HCT116 (cell line): ENCODE data around the gene PRSS2.

Experiments used
- CTCF ChIP-seq, 3 experiments: fragments of 200-600 bp in 1 of 3; sonication (generic) in 1 of 3; IDR thresholded peaks in 2 of 3; conservative IDR thresholded peaks in 1 of 3; 2 replicates each; pipeline ENCODE4 v1.5.1; 2012 to 2017; ENCODE audit warnings: low read depth in 2 of 3, low read length in 2 of 3, antibody characterized with exemption in 1 of 3, borderline replicate concordance in 1 of 3, control low read depth in 1 of 3, mild to moderate bottlenecking in 1 of 3, mixed read lengths in 1 of 3, mixed run types in 1 of 3, moderate library complexity in 1 of 3; ENCODE audit not compliant: insufficient read depth in 1 of 3
- POLR2AphosphoS5 ChIP-seq: IDR thresholded peaks from 2 replicates; pipeline ENCODE4 v1.6.1; 2011; ENCODE audit warnings: mild to moderate bottlenecking, low read depth, low read length, moderate library complexity
- REST ChIP-seq: IDR thresholded peaks from 2 replicates; pipeline ENCODE4 v1.6.1; 2012; ENCODE audit warnings: low read depth

- TF ChIP-seq CTCF (IDR thresholded peaks at IDR 0.05 in 2 of 3, conservative IDR thresholded peaks at IDR 0.05 in 1 of 3; ENCODE audit: borderline replicate concordance in 1 of 3, insufficient read depth in 1 of 3, low read depth in 2 of 3, low read length in 2 of 3) (no peak), REST (no peak), POLR2AphosphoS5 (no peak)
Observed at GRCh38 chr7:142814451-142814850, 43.7 kb downstream of the PRSS2 start.
